HCT116 (cell line): Measurements from ENCODE around the gene CSHL1.
"Not testable (repeated sequence)": the region's sequence is repeated elsewhere in the genome, so short reads cannot be mapped to it uniquely, and the experiment has no call there.

Experiments used
- CEBPB ChIP-seq: IDR thresholded peaks from 2 replicates; pipeline ENCODE4 v1.6.1; 2012; ENCODE audit warnings: low read depth
- EZH2 ChIP-seq: fragments of 200-600 bp; sonication (generic); IDR thresholded peaks from 2 replicates; pipeline ENCODE4 v1.6.1; 2017; ENCODE audit warnings: antibody characterized with exemption, mixed run types
- POLR2A ChIP-seq: IDR thresholded peaks from 2 replicates; pipeline ENCODE4 v1.7.0; 2011; ENCODE audit warnings: borderline replicate concordance; ENCODE audit not compliant: insufficient read depth, insufficient read length; ENCODE audit errors: extremely low read depth
- TCF7L2 ChIP-seq: IDR thresholded peaks from 2 replicates; pipeline ENCODE4 v1.7.0; 2011; ENCODE audit warnings: borderline replicate concordance, inconsistent platforms; ENCODE audit not compliant: insufficient read depth, insufficient read length; ENCODE audit errors: extremely low read depth
- TF ChIP-seq, protein P1 (sequence below), 3 experiments: fragments of 200-600 bp in 1 of 3; sonication (generic) in 1 of 3; IDR thresholded peaks in 2 of 3; conservative IDR thresholded peaks in 1 of 3; 2 replicates each; pipeline ENCODE4 v1.5.1; 2012 to 2017; ENCODE audit warnings: low read depth in 2 of 3, low read length in 2 of 3, antibody characterized with exemption in 1 of 3, borderline replicate concordance in 1 of 3, control low read depth in 1 of 3, mild to moderate bottlenecking in 1 of 3, mixed read lengths in 1 of 3, mixed run types in 1 of 3, moderate library complexity in 1 of 3; ENCODE audit not compliant: insufficient read depth in 1 of 3

DNA sequence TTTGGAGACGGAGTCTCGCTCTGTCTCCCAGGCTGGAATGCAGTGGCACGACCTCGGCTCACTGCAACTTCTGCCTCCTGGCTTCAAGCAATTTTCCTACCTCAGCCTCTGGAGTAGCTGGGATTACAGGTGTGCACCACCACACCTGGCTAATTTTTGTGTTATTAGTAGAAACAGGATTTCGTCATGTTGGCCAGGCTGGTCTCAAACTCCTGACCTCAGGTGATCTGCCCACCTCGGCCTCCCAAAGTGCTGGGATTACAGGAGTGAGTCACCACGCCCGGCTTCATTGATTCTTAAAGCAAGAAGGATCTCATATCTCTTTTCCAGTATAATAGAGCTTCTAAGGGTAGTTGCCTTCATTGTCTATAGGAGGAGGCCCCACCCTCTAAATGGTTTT is 6.3 kb downstream of the CSHL1 start:
- not testable (repeated sequence) for TF ChIP-seq POLR2A, CEBPB, TCF7L2, EZH2
- TF ChIP-seq, protein P1, sequence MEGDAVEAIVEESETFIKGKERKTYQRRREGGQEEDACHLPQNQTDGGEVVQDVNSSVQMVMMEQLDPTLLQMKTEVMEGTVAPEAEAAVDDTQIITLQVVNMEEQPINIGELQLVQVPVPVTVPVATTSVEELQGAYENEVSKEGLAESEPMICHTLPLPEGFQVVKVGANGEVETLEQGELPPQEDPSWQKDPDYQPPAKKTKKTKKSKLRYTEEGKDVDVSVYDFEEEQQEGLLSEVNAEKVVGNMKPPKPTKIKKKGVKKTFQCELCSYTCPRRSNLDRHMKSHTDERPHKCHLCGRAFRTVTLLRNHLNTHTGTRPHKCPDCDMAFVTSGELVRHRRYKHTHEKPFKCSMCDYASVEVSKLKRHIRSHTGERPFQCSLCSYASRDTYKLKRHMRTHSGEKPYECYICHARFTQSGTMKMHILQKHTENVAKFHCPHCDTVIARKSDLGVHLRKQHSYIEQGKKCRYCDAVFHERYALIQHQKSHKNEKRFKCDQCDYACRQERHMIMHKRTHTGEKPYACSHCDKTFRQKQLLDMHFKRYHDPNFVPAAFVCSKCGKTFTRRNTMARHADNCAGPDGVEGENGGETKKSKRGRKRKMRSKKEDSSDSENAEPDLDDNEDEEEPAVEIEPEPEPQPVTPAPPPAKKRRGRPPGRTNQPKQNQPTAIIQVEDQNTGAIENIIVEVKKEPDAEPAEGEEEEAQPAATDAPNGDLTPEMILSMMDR (IDR thresholded peaks at IDR 0.05 in 2 of 3, conservative IDR thresholded peaks at IDR 0.05 in 1 of 3; ENCODE audit: borderline replicate concordance in 1 of 3, insufficient read depth in 1 of 3, low read depth in 2 of 3, low read length in 2 of 3), result not testable (repeated sequence)
